Vagina (tissue), 2 donors: Measurements from ENCODE around the gene FGF22. TPM values are rescaled to one million over a fixed set of nuclear protein-coding genes. Genes with fewer than 3 reads are reported as not detected.
A peak's percentile ranks its signal among the peaks of the same experiment; 100 is the strongest.

ENCODE experiments used
- DNase-seq, 2 donors: peaks; one replicate each; pipeline ENCODE4 v3.0.0-alpha.2; 2017; ENCODE audit errors: extremely low spot score in 2 of 2
- H3K27ac ChIP-seq: fragments of 200-600 bp; sonication (generic); one replicate; pipeline ENCODE4 v1.5.1; 2019
- H3K27me3 ChIP-seq: fragments of 200-600 bp; sonication (generic); one replicate; pipeline ENCODE4 v1.5.1; 2019
- H3K36me3 ChIP-seq, 2 donors: fragments of 200-600 bp; sonication (generic); one replicate each; pipeline ENCODE4 v1.5.1; 2017 to 2019
- H3K4me1 ChIP-seq: fragments of 200-600 bp; sonication (generic); one replicate; pipeline ENCODE4 v1.5.1; 2019
- H3K4me3 ChIP-seq, 2 donors: fragments of 200-600 bp; sonication (generic); 1 replicate in 1 of 2; 2 replicates in 1 of 2; pipeline ENCODE4 v1.5.1; 2016 to 2019
- H3K9me3 ChIP-seq: fragments of 200-600 bp; sonication (generic); one replicate; pipeline ENCODE4 v1.5.1; 2019
- CTCF ChIP-seq, 3 experiments: fragments of 450-650 bp in 2 of 3; fragments of 200-600 bp in 1 of 3; sonication (generic) in 1 of 3; IDR thresholded peaks; one replicate each; pipeline ENCODE4 v1.5.1; 2017 to 2019; ENCODE audit warnings: antibody characterized with exemption in 3 of 3, mild to moderate bottlenecking in 2 of 3, moderate library complexity in 2 of 3
- POLR2A ChIP-seq, 2 donors: fragments of 450-650 bp; IDR thresholded peaks; one replicate each; pipeline ENCODE4 v1.6.1; 2017; ENCODE audit warnings: antibody characterized with exemption in 2 of 2, mild to moderate bottlenecking in 2 of 2, moderate library complexity in 2 of 2
- POLR2AphosphoS5 ChIP-seq, 2 donors: sonication (generic); formaldehyde crosslinking; IDR thresholded peaks; one replicate each; pipeline ENCODE4 v1.9.0; 2017; ENCODE audit warnings: antibody characterized with exemption in 2 of 2, mild to moderate bottlenecking in 2 of 2, low read depth in 1 of 2; ENCODE audit not compliant: insufficient read depth in 1 of 2
- intact Hi-C: fragments of 100-400 bp; cut with DNase I; formaldehyde crosslinking; loops from one replicate; pipeline ENCODE4 v1.15.1; 2023
- total RNA-seq: library from RNA; depleted of rRNA; stranded (reverse); fragments of >200 nt; gene quantifications from one replicate; pipeline ENCODE4 v1.2.3, GENCODE V29; 2016

Gene FGF22
- total RNA-seq, 1 donor from 2014 or later, result not detected

DNA sequence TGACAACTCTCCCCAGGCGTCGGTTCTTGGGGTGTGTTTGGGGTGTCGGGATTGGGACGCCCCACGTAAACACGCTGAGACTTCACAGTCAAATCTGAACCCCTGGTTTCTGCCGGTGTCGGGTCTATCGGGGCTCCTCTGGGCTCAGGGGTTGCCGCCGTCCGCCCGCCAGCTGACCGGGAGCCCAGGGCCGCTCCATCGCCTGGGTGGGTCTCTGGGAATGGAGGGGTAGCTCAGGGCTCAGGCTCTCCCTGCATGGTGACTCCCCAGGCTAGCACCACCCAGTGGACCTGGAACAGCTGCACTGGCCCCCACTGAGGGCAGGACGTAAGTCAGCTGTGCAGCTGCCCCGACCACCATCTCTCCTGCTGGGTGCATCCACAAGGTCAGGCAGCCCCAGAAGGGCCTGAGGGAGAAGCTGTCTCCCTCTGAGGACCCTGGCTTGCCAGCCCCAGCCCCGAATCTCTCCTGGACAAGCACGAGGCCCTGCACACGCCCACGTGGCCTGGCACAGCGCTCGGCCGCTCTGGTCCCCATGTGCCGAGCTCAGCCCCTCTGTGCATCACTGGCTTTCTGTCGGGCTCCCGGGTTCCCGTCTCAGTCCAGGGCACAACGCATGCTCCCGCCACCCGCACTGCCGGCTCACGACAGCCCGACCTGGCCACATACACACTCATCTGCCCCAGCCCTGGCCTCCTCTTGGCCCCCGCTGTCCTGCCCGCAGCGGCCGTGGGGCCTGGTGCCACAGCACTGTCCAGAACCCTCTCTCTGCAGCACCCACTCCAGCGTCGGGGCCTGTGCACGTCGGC is 17.3 kb downstream of the FGF22 start:
- Histone ChIP-seq H3K9me3 (no peaks in the 10 kb centered on the region), H3K27ac (no peak overlapping the region), H3K4me3 (no peak overlapping the region), H3K4me1 (peaks cover 50% of the 10 kb centered on the region), H3K36me3 (peaks cover 0 to 9% of the 10 kb centered on the region in 2 donors), H3K27me3 (no peaks in the 10 kb centered on the region)
- no peak for DNase-seq
- TF ChIP-seq POLR2AphosphoS5 (IDR thresholded peaks at IDR 0.05; ENCODE audit: insufficient read depth in 1 of 2, low read depth in 1 of 2) (no peak), CTCF (IDR thresholded peaks at IDR 0.05) (no peak), POLR2A (IDR thresholded peaks at IDR 0.05) (no peak)
- intact Hi-C loops, result no loop called here

DNA sequence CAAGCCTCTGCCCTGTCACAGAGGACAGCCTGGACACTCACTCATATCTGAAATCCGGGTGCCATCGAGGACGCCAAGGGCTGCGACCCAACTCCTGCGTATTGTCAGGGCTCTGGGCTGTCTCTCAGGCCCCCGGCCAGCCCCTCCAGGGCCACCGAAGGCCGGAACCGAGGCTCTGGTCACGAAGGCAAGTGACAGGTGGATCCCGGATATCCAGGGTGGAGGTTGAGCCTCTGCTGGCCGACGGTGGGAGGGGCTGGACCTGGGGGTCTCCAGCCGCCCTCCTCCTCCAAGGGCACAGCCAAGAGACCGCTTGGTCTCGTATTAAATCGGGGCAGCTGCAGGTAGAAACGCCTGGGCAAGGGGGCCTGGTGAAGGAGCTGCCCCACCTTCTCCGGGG is 17.9 kb downstream of the FGF22 start:
- Histone ChIP-seq H3K27ac (no peak overlapping the region), H3K9me3 (no peaks in the 10 kb centered on the region), H3K4me1 (peaks cover 53% of the 10 kb centered on the region), H3K4me3 (no peak overlapping the region), H3K27me3 (no peaks in the 10 kb centered on the region), H3K36me3 (peaks cover 0 to 8% of the 10 kb centered on the region in 2 donors)
- TF ChIP-seq POLR2AphosphoS5 (IDR thresholded peaks at IDR 0.05; ENCODE audit: insufficient read depth in 1 of 2, low read depth in 1 of 2), result no peak
- no peak for TF ChIP-seq CTCF (IDR thresholded peaks at IDR 0.05)
- no peak for TF ChIP-seq POLR2A (IDR thresholded peaks at IDR 0.05)
- no peak for DNase-seq
- intact Hi-C loops, result no loop called here

- no peak for DNase-seq
- H3K4me3 ChIP-seq, result no peak overlapping the region
- intact Hi-C loops, result no loop called here
- H3K9me3 ChIP-seq, result no peaks in the 10 kb centered on the region
- H3K27ac ChIP-seq, result peak overlapping the region; percentile 8
- peaks cover 53% of the 10 kb centered on the region for H3K4me1 ChIP-seq
- H3K36me3 ChIP-seq, result peaks cover 0 to 3% of the 10 kb centered on the region in 2 donors
- TF ChIP-seq POLR2A (IDR thresholded peaks at IDR 0.05) (no peak), POLR2AphosphoS5 (IDR thresholded peaks at IDR 0.05; ENCODE audit: insufficient read depth in 1 of 2, low read depth in 1 of 2) (no peak), CTCF (IDR thresholded peaks at IDR 0.05) (no peak)
- no peaks in the 10 kb centered on the region for H3K27me3 ChIP-seq
Measured at GRCh38 chr19:658059-658839, 18.6 kb downstream of the FGF22 start.

DNA sequence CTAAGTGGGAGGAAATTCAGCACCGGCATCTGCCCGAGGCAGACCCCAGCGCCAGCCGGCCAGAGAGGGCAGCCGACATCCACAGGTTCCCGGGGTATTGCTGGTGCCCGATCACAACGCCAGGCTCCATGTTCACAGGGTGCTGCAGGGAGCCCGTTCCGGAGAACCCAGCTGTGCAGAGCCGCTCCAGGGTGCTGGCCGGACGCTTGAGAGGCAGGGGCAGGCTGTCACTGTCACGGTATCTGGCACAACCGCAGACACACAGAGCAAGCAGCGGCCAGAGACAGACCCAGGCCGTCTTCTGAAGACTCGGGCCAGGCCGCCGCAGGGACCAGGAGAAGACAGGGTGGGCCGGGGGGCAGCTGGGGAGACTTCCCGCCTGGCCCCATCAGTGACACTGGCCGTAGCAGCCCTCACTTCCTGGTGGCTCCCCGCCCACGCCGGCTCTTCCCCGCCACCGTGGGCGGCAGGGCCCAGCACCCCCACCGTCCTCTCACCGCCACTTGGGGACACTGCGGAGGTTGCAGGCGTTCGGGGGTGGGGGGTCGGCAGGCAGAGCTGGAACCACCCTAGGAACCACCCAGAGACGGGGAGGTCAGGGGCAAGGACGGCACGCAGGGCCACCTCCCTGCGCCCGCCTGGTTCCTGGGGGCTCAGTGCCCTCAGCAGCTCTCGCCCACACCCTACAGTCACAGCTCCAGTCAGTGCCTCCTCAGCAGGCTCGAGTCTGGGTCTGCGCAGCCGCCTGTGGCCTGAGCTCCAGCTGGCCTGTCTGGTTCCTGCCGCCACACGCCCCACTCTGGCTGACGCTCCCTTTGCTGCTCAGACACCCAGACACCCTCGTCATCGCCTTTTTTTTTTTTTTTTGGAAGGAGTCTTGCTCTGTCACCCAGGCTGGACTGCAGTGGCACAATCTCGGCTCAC is 19.5 kb downstream of the FGF22 start:
- Histone ChIP-seq H3K36me3 (no peaks in the 10 kb centered on the region), H3K27me3 (no peaks in the 10 kb centered on the region), H3K4me1 (peaks cover 62% of the 10 kb centered on the region), H3K9me3 (no peaks in the 10 kb centered on the region), H3K4me3 (peak overlapping the region; percentile 11 to 17), H3K27ac (peak overlapping the region; percentile 8)
- TF ChIP-seq POLR2A (IDR thresholded peaks at IDR 0.05) (no peak), POLR2AphosphoS5 (IDR thresholded peaks at IDR 0.05; ENCODE audit: insufficient read depth in 1 of 2, low read depth in 1 of 2) (peak in 1 of 2 donors; percentile 45)
- DNase-seq, result no peak
- intact Hi-C loops, result no loop called here
